Parathyroid adenoma (tissue), 2 donors: ENCODE measurements around the gene CIRBP.

Experiments used
- H2AFZ ChIP-seq: fragments of 300-600 bp; sonication (generic); one replicate; pipeline ENCODE4 v1.7.0; 2017; ENCODE audit warnings: antibody characterized with exemption, mild to moderate bottlenecking
- H3K27ac ChIP-seq: fragments of 300-600 bp; sonication (generic); one replicate; pipeline ENCODE4 v1.7.0; 2017
- H3K27me3 ChIP-seq: fragments of 300-600 bp; sonication (generic); one replicate; pipeline ENCODE4 v1.7.0; 2017; ENCODE audit warnings: low read length; ENCODE audit not compliant: control insufficient read depth, insufficient read depth
- H3K36me3 ChIP-seq: fragments of 300-600 bp; sonication (generic); one replicate; pipeline ENCODE4 v1.7.0; 2017; ENCODE audit warnings: low read length; ENCODE audit not compliant: control insufficient read depth, insufficient read depth
- H3K4me1 ChIP-seq: fragments of 300-600 bp; sonication (generic); one replicate; pipeline ENCODE4 v1.7.0; 2017; ENCODE audit warnings: control low read depth
- H3K4me2 ChIP-seq: fragments of 300-600 bp; sonication (generic); one replicate; pipeline ENCODE4 v1.7.0; 2017; ENCODE audit warnings: low read length
- H3K4me3 ChIP-seq: fragments of 300-600 bp; sonication (generic); one replicate; pipeline ENCODE4 v1.7.0; 2017; ENCODE audit warnings: low read depth, low read length
- H3K79me2 ChIP-seq: fragments of 300-600 bp; sonication (generic); one replicate; pipeline ENCODE4 v1.7.0; 2017; ENCODE audit warnings: control low read depth
- H3K9ac ChIP-seq: fragments of 300-600 bp; sonication (generic); one replicate; pipeline ENCODE4 v1.7.0; 2017; ENCODE audit warnings: mild to moderate bottlenecking
- H3K9me3 ChIP-seq: fragments of 300-600 bp; sonication (generic); one replicate; pipeline ENCODE4 v1.7.0; 2017; ENCODE audit warnings: low read length; ENCODE audit not compliant: control insufficient read depth
- TF ChIP-seq, protein P1 (sequence below): fragments of 300-600 bp; sonication (generic); IDR thresholded peaks from one replicate; pipeline ENCODE4 v1.7.0; 2017; ENCODE audit warnings: antibody characterized with exemption, mild to moderate bottlenecking
- donor health status: primary hyperparathyroidism.

The CIRBP gene

GRCh38 chr19:1259206-1259875 lies 9.8 kb upstream of the CIRBP start:
- no peak overlapping the region for H3K4me3 ChIP-seq
- peak overlapping the region; percentile 84 for H3K27ac ChIP-seq
- H3K4me1 ChIP-seq: peaks cover 25% of the 10 kb centered on the region
- H3K36me3 ChIP-seq: no peaks in the 10 kb centered on the region
- no peaks in the 10 kb centered on the region for H3K79me2 ChIP-seq
- TF ChIP-seq, protein P1, sequence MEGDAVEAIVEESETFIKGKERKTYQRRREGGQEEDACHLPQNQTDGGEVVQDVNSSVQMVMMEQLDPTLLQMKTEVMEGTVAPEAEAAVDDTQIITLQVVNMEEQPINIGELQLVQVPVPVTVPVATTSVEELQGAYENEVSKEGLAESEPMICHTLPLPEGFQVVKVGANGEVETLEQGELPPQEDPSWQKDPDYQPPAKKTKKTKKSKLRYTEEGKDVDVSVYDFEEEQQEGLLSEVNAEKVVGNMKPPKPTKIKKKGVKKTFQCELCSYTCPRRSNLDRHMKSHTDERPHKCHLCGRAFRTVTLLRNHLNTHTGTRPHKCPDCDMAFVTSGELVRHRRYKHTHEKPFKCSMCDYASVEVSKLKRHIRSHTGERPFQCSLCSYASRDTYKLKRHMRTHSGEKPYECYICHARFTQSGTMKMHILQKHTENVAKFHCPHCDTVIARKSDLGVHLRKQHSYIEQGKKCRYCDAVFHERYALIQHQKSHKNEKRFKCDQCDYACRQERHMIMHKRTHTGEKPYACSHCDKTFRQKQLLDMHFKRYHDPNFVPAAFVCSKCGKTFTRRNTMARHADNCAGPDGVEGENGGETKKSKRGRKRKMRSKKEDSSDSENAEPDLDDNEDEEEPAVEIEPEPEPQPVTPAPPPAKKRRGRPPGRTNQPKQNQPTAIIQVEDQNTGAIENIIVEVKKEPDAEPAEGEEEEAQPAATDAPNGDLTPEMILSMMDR: no peak
- H3K9ac ChIP-seq: no peak overlapping the region
- H3K4me2 ChIP-seq: peak overlapping the region; percentile 22
- H3K9me3 ChIP-seq: no peaks in the 10 kb centered on the region
- H3K27me3 ChIP-seq: no peaks in the 10 kb centered on the region
- no peak overlapping the region for H2AFZ ChIP-seq

- Histone ChIP-seq H3K36me3 (no peaks in the 10 kb centered on the region), H3K9ac (no peak overlapping the region), H3K4me3 (peak overlapping the region; percentile 33), H3K9me3 (no peaks in the 10 kb centered on the region), H2AFZ (peak overlapping the region; percentile 29), H3K27ac (peak overlapping the region; percentile 84), H3K79me2 (no peaks in the 10 kb centered on the region), H3K4me2 (peak overlapping the region; percentile 86), H3K4me1 (peaks cover 28% of the 10 kb centered on the region), H3K27me3 (no peaks in the 10 kb centered on the region)
- TF ChIP-seq, protein P1: no peak
Observed at GRCh38 chr19:1259876-1260748, 9.0 kb upstream of the CIRBP start.

DNA sequence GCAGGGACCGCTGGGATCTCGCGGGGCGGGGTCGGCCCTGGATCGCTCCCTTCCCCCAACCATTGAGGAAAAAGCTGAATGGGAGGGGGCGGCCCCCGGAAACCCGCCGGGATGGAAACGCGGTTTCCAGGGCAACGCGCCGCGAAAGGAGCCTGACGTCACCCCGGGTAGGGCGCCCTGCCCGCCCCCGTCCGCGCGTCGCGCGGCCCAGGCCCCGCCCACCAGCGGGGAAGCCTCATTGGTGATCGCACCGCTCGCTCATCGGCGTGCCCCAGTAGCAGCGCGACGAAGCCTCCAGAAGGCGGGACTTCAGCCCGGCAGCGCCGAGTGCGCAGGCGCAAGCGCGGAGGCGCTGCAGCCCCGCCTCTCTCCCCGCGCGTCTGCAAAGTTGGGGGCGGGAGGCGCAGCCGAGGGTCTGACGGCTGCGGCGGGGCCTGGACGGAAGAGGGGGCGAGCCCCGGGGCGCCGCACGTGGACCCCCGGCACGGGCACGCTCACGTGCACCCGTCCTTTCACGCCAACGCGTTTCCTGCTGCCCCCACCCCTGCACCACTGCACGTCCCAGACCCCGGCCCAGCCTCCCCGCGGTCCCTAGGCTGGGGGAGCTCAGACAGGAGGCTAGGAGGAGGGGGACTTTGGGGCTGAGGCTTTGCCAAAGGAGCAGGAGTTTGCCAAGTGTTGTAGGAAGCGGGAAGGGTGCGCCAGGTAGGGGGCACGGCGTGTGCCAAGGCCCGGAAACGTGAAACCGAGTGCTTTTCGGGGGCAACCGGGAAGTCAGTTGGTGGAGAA lies 8.2 kb upstream of the CIRBP start:
- Histone ChIP-seq H3K79me2 (no peaks in the 10 kb centered on the region), H3K36me3 (no peaks in the 10 kb centered on the region), H2AFZ (peak overlapping the region; percentile 68), H3K27ac (peak overlapping the region; percentile 100), H3K9ac (peak overlapping the region; percentile 70), H3K9me3 (no peaks in the 10 kb centered on the region), H3K4me2 (peak overlapping the region; percentile 90), H3K4me1 (peaks cover 32% of the 10 kb centered on the region), H3K27me3 (no peaks in the 10 kb centered on the region), H3K4me3 (peak overlapping the region; percentile 81)
- TF ChIP-seq, protein P1: no peak

GRCh38 chr19:1261538-1261797 lies 7.7 kb upstream of the CIRBP start:
- Histone ChIP-seq H3K9me3 (no peaks in the 10 kb centered on the region), H3K4me2 (peak overlapping the region; percentile 90), H3K4me3 (peak overlapping the region; percentile 81), H3K9ac (peak overlapping the region; percentile 70), H3K27ac (peak overlapping the region; percentile 100), H3K4me1 (peaks cover 36% of the 10 kb centered on the region), H2AFZ (peak overlapping the region; percentile 68), H3K79me2 (no peaks in the 10 kb centered on the region), H3K27me3 (no peaks in the 10 kb centered on the region), H3K36me3 (no peaks in the 10 kb centered on the region)
- TF ChIP-seq, protein P1: peak; percentile 27
